NB4 (cell line): ENCODE results near the gene CCNC.

Source experiments
- DNase-seq: peaks from one replicate; pipeline ENCODE4 v3.0.0; 2010; ENCODE audit warnings: low read depth
- H3K4me3 ChIP-seq: one replicate; pipeline ENCODE4 v1.5.1; 2011; ENCODE audit warnings: mild to moderate bottlenecking, low read depth, low read length, moderate library complexity
- CTCF ChIP-seq: IDR thresholded peaks from one replicate; pipeline ENCODE4 v1.5.1; 2012; ENCODE audit warnings: low read depth, low read length
- MAX ChIP-seq: IDR thresholded peaks from 2 replicates; pipeline ENCODE4 v1.6.1; 2011; ENCODE audit warnings: low read depth, low read length
- MYC ChIP-seq: IDR thresholded peaks from 2 replicates; pipeline ENCODE4 v1.6.1; 2011; ENCODE audit warnings: low read depth, low read length
- POLR2A ChIP-seq: IDR thresholded peaks from 2 replicates; pipeline ENCODE4 v1.6.1; 2011; ENCODE audit warnings: mild to moderate bottlenecking; ENCODE audit not compliant: insufficient read length; ENCODE audit errors: extremely low read depth

Gene CCNC

DNA sequence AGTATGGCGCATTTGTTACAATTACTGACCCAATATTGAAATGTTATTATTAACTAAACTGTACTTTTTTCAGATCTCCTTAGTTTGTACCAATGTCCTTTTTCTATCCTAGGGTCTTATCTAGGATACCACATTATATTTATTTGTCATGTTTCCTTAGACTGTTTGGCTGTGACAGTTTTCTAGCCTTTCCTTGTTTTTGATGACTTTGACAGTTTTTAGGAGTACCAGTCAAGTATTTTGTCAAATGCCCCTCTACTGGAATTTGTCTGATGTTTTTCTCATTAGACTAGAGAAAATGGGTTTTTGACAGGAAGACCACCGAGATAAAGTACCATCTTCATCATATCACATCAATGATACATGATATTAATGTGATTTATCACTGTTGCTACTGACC lies 14.6 kb downstream of the CCNC start:
- no peak overlapping the region for H3K4me3 ChIP-seq
- no peak for DNase-seq
- no peak for TF ChIP-seq MAX
- no peak for TF ChIP-seq POLR2A
- TF ChIP-seq CTCF, result no peak
- no peak for TF ChIP-seq MYC

GRCh38 chr6:99550046-99550748 lies 18.3 kb downstream of the CCNC start:
- TF ChIP-seq CTCF (no peak), MAX (no peak), MYC (no peak), POLR2A (no peak)
- no peak overlapping the region for H3K4me3 ChIP-seq
- no peak for DNase-seq

DNA sequence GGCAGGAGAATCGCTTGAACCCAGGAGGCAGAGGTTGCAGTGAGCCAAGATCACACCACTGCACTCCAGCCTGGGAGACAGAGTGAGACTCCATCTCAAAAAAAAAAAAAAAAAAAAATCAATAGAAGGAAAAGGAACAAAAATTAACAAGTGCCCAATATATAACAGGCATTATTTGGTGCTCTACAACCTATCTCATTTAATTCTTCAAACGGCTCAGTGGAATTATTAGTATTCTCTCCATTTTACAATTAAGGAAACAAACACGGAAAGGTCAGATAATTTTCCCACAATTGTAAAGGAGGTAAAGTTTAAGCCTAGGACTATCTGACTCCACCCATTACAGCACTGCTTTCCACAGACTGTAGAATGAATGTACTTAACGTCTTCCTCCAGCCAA lies 19.8 kb downstream of the CCNC start:
- TF ChIP-seq MAX (no peak), MYC (no peak), POLR2A (no peak), CTCF (no peak)
- DNase-seq, result no peak
- H3K4me3 ChIP-seq, result no peak overlapping the region

GRCh38 chr6:99547526-99547925 lies 20.9 kb downstream of the CCNC start:
- no peak overlapping the region for H3K4me3 ChIP-seq
- DNase-seq, result no peak
- TF ChIP-seq MYC, result no peak
- no peak for TF ChIP-seq MAX
- TF ChIP-seq POLR2A, result no peak
- no peak for TF ChIP-seq CTCF

GRCh38 chr6:99545442-99545841 lies 23.0 kb downstream of the CCNC start:
- no peak for TF ChIP-seq CTCF
- TF ChIP-seq MYC, result no peak
- TF ChIP-seq POLR2A, result no peak
- no peak for TF ChIP-seq MAX
- no peak overlapping the region for H3K4me3 ChIP-seq
- no peak for DNase-seq
